Stimulated activated CD8-positive, alpha-beta memory T cell treated with anti-CD3 and anti-CD28 coated beads, Interleukin-2, amount 100 ng/mL, for 1 hour (primary cell): ENCODE data around the gene PDE5A.

ENCODE experiments used
- DNase-seq, 2 donors: peaks; one replicate each; pipeline ENCODE4 v3.0.0-alpha.2; 2020; ENCODE audit warnings: low read depth in 2 of 2

The PDE5A gene

DNA sequence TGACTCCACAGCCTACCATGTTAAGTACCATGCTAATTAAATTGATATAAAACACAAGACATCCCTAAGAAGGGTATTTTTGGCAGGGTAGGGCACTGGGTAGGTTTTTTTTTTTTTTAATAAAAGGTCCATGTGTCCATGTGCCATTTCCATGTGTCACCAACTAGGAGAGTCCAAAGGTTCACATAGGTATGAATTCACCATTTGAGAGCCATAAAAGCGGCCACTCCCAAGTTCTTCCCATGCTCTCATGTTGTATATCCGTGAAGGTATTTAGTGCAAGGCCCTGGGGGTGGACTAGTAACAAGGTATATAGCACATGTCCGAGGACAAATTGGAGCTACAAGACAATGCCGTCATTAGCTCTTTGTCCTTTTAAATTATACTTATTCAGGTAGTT, 107.3 kb downstream of the PDE5A start:
- no peak for DNase-seq

DNA sequence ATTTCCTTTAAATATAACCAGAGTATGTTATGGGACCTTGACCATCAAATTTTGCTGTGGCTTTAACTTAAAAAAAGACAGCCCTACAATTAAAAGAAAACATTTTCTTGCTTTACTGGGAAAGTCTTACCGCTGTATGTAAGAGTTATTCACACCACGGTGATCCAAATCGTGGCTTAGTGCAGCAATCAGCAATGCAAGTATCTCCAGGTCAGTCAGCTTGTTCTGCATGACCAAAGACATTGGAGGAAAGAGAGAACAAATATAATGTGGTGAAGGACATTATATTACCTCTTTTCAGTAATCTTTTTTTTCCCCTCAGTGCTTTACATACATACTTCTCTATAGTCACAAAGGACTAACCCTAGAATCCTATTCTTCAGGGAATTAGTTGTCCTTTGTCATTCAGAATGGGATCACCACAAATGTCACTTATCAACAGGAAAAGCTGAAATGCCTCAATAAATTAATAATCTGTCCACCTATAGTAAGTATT, 109.6 kb downstream of the PDE5A start:
- DNase-seq: no peak

DNA sequence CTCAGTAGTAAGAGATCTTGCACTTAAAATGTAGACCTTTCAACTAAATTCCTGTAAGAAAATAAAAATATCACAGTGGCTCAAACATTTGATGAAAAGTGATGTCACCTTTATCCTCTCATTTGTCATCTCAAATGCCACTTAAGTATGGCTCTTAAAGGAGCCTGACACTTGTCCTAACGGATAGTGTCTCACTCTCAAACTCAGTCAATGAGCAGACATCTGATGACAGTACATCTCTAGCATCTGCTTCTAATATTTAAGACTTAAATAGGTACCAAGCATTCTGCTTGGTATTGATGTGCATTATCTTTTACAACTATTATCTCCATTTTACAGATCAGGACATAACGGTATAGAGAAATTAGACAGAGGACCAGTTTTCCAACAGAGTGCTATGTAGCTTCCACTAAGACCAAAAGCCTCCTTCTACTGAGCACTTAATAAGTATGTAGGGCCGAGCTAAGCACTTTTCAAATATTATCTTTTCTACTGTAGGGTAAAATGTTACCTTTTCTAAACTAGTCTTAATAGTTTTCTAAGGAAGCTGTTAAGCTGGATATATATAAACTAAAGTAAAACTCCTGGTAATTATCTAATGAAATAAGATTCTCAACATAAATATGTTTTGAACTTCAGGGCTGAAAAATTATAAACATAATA, 110.2 kb downstream of the PDE5A start:
- no peak for DNase-seq

DNA sequence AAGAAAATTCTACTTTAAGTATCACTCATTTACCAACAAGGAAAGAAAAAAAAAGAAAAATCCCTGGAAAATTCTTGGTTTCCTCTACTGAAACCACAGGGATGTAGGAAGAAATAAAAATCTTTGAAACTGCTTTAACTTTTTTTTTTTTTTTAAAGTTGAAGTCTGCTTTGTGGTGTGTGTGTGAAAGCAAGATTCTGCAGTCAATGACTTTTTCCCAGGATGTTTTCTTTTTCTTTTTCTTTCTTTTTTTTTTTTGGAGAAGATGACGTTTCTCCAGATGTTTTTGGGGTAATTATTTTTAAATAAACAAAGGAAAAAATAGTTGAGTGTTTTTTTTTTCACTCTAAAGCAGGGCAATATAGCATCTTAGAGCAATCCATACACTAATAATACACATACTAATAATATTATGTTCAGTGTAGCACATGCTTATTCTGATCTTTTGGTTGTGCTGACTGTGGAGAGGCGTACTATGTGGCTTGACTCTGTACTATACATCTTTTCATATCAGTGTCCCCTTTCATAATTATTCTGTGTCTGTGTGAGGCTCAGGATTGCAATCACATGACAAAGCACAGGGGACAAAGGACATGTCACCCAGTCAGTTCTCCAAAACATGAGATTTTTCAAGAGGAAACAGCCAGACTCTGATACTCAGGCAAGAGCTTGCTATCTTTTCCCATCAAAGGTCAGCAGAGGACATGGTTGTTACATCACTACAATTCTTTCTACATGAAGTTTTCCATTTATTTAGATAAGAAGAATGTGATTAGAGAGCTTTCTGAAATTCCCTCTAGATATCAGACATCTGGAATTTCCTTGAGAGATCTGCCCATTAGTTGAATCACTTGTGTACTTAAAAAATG, 111.0 kb downstream of the PDE5A start:
- no peak for DNase-seq

DNA sequence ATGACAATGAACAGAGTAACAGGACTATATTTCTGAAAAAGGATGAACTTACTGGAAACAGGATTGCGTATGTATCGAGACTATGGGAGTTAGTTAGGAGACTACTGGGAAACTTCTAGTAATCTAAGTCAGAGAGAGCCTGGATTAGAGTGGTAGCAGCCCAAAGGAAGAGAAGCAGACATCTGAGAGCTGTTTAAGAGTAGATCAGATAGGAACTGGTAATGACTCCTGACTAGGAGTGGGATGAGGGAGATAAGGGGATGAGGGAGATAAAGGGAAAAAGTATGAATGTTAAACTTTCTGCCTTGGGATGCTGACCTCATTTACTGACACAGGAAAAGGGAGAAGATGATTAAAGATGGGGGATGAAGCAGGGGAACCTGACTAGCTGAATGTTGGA, 116.2 kb downstream of the PDE5A start:
- DNase-seq: no peak

DNA sequence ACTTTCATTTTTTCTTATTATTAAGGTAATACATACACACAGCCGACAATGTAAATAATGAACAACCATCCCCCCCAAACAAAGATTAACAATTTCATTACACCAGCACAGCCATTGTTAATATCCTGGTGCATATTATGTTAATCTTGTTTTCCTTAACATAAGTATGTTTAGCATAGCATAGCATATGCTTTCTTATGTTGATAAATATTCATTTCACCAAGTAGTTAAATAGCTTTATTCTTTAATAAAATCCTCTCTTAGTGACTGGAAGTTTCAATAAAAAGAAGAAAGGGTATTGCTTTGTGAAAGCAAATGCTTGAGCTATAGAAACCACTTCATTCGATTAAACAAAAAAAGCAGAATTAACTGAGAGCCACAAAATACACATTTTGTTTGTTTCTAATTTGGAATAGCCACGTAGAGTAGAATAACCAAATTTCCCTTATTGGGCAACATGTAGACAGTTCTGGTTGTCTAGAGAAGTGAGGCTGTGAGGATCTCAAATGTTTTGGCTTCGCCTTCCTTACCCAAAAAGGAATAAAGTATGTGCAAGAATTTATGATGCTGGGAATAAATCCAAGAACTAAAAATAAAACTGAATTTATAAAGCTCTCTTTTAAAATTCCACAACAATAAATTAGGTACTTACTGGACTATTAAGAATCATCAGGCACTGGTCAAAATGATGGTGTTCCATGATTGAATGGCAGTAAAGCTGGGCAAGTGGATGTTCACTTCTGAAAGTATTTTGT, 118.0 kb downstream of the PDE5A start:
- no peak for DNase-seq

DNA sequence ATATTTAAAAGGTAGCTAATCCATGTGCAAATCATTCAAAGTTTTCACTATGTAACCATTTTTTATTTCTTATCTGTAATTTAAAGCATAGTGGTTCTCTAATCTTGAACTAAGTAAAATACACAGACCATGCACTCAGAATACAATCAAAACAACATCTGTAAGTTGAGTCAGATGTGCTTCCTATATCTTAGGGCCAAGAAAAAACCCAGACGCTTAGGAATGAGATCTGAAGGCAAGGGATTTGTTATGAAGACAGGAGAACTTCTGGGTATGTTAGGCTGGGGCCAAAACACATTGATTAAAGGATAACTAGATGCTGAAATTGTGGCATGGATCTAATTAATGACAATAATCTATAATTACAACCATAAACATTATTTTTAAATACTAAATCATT, 120.3 kb downstream of the PDE5A start:
- no peak for DNase-seq

DNA sequence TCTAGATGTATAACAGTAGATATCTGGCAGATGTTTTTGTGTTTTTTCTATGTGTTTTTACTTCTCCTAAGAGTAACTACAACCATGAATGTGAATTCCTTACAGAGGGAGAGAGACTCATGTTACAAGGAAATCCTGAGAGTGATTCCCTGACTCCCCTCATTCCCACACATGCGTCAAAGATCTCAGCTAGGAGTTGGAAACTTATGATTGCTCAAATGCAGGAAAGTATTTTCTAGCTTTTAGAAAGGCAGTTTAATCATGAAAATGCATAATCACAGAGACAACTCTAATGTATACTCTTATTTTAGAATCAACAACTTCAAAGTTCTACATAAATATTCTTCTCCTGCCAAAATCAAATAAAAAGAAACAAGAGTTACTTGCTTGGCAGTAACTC, 121.8 kb downstream of the PDE5A start:
- DNase-seq: no peak

DNA sequence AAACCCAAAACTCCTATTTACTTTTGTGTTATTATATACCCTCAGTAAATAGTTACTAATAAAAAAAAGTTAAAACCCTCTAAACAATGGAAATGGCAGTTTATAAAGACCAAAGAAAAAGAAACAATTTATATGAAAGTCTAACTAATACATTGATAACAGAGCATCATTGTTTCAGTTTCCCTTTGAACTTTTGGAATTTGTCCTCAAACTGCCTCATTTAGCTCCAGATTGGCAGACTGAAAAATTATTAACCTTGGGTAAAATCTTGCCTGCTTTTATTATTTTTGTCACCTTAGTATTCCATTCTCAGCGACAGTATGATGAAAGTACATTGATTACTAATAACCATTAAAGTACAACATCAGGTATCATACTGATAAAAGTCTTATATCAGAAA, 124.0 kb downstream of the PDE5A start:
- no peak for DNase-seq

DNA sequence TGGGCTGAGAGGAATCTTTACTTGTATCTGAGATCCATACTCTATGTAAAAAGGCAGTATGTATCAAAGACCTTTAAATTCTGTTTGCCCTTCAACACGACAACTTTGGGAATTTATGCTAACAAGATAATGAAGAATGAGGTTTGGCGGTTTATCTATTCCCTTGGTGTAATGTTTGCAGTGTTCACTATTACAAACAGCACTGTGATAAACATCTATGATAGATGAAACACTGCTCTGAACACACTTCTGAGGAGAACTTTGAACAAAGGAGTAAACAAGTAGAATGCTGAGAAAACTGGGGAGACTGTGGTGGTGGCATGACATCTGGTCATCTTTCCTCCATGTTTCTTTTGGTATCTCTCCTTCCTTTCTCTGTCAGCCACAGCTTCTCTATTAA, 126.9 kb downstream of the PDE5A start:
- DNase-seq: no peak

DNA sequence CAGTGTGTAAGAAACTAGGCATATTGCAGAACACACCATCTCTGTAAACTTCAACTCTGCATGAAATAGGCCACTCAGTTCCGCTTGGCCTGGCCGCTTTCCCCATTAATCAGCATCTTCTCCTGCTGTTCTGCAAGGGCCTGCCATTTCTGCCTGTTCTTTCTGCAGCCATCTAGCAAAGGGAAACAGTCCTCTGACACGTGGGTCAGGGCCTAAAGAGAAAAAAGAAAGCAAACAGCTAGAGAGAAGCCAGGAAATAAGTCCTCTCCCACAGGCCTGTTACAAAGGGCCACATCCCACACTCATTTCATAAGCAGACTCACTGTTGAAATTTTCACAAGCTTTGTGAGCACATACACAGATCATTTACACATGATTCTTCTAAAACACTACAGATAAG, 130.1 kb downstream of the PDE5A start:
- DNase-seq: no peak

DNA sequence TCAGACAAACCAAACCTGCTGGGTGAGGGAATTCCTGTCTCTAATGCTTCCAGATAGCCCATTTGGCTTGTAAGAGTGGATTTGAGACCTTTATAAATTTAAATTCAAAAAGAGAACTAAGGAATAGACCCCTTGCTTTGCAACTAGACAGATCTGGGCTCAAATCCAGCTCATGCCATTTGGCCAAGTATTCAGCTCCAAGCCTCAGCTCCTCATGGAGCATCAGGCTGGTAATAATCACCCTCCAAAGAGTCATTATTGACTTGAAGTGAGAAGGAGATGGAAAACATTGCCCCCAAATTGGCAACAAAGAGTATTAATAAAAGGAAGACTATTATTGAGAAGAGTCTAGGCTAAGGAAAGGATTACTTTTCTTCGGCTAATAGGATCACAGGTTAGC, 134.7 kb downstream of the PDE5A start:
- DNase-seq: no peak

DNA sequence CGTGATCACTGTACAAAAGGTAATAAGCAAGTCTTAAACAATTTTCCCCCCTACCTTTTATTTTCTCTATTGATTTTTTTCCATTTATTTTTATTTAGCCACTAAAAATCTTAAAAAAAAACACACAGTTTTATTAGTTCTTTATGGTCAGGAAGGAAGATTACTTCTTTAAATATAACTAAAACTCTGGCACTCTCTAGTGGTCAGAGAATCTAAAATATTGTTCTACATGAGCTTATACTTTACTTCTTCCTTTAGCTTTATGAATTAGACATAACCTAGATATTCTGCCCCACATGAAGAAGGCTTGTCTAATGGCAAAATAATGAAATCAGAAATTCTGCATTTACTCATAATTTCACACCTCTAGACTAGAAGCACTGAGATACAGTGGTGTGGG, 135.2 kb downstream of the PDE5A start:
- DNase-seq: no peak

DNA sequence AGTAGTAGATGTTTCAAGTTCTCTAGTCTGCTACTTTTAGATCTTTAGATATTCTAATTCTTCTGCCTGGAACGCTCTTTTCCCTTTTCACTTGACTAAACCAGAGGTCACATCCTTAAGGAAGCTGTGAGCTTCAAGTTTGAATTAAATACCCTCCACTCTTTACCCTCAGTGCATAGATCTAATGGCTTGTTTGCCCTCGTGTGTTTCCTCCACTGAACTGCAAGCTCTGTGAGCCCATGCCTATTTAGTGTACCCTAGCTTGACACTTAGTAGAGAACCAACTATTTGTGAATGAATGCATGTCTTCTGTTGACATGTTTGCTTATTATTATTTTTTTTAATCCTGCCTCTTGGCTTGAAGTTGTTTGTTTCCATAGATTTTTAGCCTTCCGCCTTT, 138.3 kb downstream of the PDE5A start:
- no peak for DNase-seq

DNA sequence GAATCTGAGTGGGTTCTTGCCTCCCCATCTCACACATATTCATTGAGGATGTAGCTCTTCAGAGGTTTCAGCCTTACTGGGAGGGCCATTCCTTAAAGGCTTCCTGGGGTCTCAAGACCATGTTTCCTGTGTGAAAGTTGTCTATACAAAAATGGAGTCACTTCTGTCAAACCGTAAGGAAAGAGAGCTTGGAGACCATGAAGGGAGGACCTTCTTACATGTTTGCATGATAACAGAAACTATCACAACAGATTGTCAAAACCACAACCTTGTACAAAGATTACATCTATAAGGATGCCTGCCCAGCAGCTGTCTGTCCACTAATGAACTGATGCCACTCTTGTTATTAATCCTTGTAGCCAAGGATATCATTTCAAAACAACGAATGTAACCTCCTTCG, 139.3 kb downstream of the PDE5A start:
- no peak for DNase-seq

DNA sequence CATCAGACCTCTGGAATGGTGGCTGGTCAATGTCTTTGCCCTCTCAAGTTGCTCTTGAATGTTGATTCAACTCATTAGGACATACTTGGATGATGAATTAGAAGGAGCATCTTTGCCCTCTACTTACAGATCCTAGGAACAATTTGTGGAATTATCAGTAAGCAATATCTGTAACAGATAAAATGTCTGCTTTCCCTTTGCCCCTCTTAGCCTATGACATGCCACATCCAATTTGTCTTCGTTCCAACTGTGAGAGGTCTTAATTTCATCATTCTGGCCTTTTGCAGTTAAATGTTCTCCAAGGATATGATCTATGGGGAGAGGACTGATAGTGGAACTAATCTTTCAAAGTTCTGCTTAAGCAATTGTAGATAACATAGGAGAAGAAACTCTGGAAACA, 148.3 kb downstream of the PDE5A start:
- DNase-seq: no peak

DNA sequence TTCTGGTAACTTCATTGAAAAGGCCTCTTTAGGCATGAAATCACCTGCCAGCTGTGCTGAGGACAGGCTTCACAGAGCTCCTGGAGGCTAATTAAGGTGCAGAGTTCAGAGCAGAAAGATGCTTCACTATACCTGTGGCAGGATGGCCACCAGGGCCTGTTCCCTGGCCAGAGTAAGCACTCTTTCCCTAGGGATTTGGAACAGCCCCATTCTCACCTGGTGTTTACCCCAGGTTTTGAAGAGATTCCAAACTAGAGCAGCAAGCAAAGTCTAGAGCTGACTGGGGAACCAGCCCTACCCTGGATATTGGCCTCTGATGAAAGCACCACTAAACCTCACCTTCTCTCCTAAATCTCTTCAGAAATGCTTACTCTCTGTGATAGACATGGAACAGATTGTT, 148.8 kb downstream of the PDE5A start:
- no peak for DNase-seq

DNA sequence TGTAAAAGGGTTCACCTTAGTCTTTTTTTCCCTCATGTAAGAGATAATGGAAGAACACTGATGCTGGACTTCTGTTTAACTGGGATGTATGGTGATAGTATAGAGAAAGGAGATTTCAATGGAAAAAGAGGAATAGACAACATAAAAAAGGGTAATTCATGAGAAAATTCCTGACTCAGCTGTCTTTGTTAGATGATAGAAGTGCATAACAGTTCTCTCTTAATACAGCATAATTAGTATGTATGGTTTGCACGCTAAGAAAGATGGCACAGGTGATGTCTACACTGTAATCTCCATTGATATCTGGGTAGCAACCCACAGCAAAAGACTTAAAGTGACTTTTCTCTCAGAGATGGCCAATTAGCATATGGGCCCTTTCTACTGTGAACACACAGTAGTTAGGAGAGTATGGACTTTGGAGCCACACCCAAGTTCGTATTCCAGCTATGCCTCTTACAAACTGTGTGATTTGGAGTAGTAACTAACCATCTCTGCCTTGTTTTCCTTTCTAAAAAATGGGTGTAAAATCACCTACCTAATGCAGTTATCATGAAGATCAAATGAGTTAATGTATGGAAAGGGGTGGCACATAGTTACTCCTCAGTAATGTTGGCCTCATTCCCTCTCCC, 149.3 kb downstream of the PDE5A start:
- DNase-seq: no peak

DNA sequence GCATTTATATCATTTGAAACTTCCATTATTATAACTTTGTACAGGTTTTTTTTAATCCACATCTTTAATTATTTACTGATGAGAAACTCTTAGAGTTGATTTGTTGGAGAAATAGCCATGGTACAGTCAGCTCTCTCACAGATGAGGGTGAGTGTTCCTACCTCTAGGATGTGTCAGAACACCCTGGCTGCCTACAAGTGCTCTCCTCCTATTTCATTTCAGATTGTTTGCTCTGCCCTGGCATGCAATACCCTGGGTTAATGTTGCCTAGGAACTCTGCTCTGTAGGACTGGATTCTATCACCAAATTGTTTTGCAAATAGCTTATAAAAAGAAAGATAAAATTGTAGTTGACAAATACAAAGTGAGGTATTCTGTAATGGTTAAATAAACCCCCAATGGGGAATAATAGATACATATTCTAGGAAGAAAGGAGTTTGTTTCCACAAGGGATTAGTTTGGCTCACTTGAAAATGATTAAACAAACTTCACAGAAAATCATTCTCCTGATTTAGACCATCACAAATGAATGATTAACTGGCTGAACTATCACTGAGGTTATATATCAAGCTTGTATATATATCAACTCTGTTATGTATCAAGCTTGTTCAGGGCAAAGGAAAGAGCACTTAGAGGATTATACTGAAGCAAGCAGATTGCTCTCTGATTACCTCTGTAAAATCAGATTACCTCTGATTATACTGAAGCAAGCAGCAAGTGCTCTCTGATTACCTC, 150.0 kb downstream of the PDE5A start:
- no peak for DNase-seq

DNA sequence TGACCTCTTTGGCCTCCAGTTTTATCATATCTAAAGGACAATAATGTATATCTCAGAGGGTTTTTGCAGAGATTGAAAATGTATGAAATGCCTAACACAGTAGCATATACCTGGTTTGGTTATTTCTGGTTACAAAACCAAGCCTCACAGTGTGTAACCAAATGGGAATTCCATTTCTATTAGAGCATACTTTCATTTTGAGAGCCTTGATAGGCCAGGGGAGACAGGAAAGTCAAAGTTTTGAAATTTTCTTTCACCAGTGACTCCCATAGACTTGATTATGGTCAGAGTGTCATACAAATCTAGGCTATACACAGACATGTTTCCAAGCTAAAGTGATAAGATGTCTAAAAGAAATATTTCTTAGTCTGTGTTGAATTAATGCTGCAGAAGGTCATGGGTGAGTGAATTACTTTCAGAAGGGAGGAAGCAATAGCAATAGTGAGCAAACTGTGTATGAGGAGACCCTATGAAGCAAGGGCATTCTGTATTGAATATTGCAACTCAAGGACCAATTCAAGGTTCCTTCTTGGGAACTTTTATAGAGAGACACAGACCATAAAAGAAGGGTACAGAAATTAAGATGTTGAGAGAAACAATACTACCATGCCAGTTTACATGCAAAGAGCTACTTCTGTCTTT, 151.1 kb downstream of the PDE5A start:
- no peak for DNase-seq

DNA sequence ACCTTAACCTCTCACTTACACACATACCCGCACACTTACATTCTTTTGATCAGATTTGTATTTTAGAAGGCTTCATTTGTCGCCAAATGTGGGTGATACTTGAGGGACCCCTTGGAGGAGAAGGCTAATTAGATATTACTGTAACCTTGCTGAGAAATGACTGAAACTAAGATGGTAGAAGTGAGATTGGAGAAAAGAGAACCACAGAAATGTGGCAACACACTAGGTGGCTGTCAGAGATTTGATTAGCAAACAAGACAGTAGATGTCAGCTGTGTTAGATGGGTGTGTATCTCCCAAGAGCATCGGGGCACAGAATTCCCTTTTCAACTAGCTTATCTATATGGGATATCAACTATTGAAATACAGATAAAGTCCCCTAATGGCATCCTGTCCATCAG, 157.3 kb downstream of the PDE5A start:
- DNase-seq: no peak
